A673 (cell line): ENCODE data around the gene HMCN2. TPM values are rescaled to one million over a fixed set of nuclear protein-coding genes. Genes with fewer than 3 reads are reported as not detected.
A peak's percentile ranks its signal among the peaks of the same experiment; 100 is the strongest.

Source experiments
- BruUV-seq: library from RNA; stranded (reverse); fragments of 400-500 nt; replicated peaks from 2 replicates; lab custom pipeline; 2021; lab: Mats Ljungman, UMichigan
- CTCF ChIA-PET: fragments of 300-600 bp; sonication (Branson Sonifier 250); formaldehyde crosslinking; loops from one replicate; lab custom pipeline; 2022; ENCODE audit warnings: antibody characterized with exemption; lab: Charles Lee
- POLR2A ChIA-PET: fragments of 300-600 bp; sonication (Branson Sonifier 250); formaldehyde crosslinking; loops from one replicate; lab custom pipeline; 2022; ENCODE audit warnings: antibody characterized with exemption; ENCODE audit not compliant: low non-redundant PET; lab: Charles Lee
- DNase-seq: peaks from one replicate; pipeline ENCODE4 v3.0.0-alpha.2; 2015; ENCODE audit warnings: low spot score
- H3K27ac ChIP-seq: fragments of 200-600 bp; sonication (generic); 2 replicates; pipeline ENCODE4 v1.5.1; 2016; ENCODE audit warnings: mixed run types, low read depth, mild to moderate bottlenecking, mixed read lengths, antibody characterized with exemption, low read length; ENCODE audit not compliant: poor library complexity, severe bottlenecking
- H3K27me3 ChIP-seq: fragments of 200-600 bp; sonication (generic); replicated peaks from 2 replicates; pipeline ENCODE4 v1.6.1; 2017; ENCODE audit warnings: mixed run types, low read depth, mild to moderate bottlenecking, mixed read lengths, antibody characterized with exemption, low read length; ENCODE audit not compliant: insufficient read depth, poor library complexity
- H3K36me3 ChIP-seq: fragments of 200-600 bp; sonication (generic); 2 replicates; pipeline ENCODE4 v1.6.1; 2016; ENCODE audit warnings: mixed run types, mild to moderate bottlenecking, mixed read lengths, antibody characterized with exemption, low read length; ENCODE audit not compliant: insufficient read depth, poor library complexity, severe bottlenecking
- H3K4me1 ChIP-seq: fragments of 200-600 bp; sonication (generic); 2 replicates; pipeline ENCODE4 v1.6.1; 2017; ENCODE audit warnings: mixed run types, mild to moderate bottlenecking, mixed read lengths, antibody characterized with exemption, low read length; ENCODE audit not compliant: insufficient read depth, poor library complexity, severe bottlenecking
- H3K4me3 ChIP-seq: fragments of 200-600 bp; sonication (generic); 2 replicates; pipeline ENCODE4 v1.5.1; 2016; ENCODE audit warnings: low read depth, mixed run types, mild to moderate bottlenecking, mixed read lengths, low read length; ENCODE audit not compliant: poor library complexity, severe bottlenecking
- H3K9me3 ChIP-seq: fragments of 200-600 bp; sonication (generic); 2 replicates; pipeline ENCODE4 v1.6.1; 2016; ENCODE audit warnings: mixed run types, low read depth, mild to moderate bottlenecking, mixed read lengths, antibody characterized with exemption, low read length; ENCODE audit not compliant: poor library complexity, severe bottlenecking
- CTCF ChIP-seq: fragments of 300-800, 200-600 bp; sonication (generic); conservative IDR thresholded peaks from 2 replicates; pipeline ENCODE4 v1.5.1; 2017; ENCODE audit warnings: low read depth, mild to moderate bottlenecking, antibody characterized with exemption, low read length, moderate library complexity, mixed read lengths
- EZH2 ChIP-seq: fragments of 200-600 bp; sonication (generic); IDR thresholded peaks from 2 replicates; pipeline ENCODE4 v1.6.1; 2017; ENCODE audit warnings: borderline replicate concordance, low read depth, mild to moderate bottlenecking, mixed read lengths, antibody characterized with exemption, low read length; ENCODE audit not compliant: poor library complexity, severe bottlenecking
- intact Hi-C: fragments of 100-400 bp; cut with micrococcal nuclease; formaldehyde crosslinking; loops from one replicate; pipeline ENCODE4 v1.10.0; 2022; ENCODE audit not compliant: unreplicated experiment
- total RNA-seq: library from RNA; stranded (reverse); gene quantifications from 2 replicates; pipeline ENCODE4 v1.2.3, GENCODE V29; 2021

HMCN2 gene
- total RNA-seq, 1 experiment from 2014 or later: 0.28 TPM

- Histone ChIP-seq H3K36me3 (no peaks in the 10 kb centered on the region), H3K27ac (no peak overlapping the region), H3K4me1 (no peaks in the 10 kb centered on the region), H3K27me3 (peaks cover 2% of the 10 kb centered on the region), H3K9me3 (no peaks in the 10 kb centered on the region), H3K4me3 (no peak overlapping the region)
- intact Hi-C loops: no loop called here
- TF ChIP-seq CTCF: no peak
- TF ChIP-seq EZH2: no peak
- BruUV-seq: no TSS peak
- ChIA-PET CTCF (interaction anchor here (0.5 kb wide), 1 partner anchor 27 kb away, joined by 3 read pairs; no protein-coding TSS in a partner anchor), POLR2A (no interaction called here)
- no peak for DNase-seq
Observed at GRCh38 chr9:130366072-130366471, 100.5 kb downstream of the HMCN2 start.

GRCh38 chr9:130366888-130367550, 101.5 kb downstream of the HMCN2 start:
- Histone ChIP-seq H3K9me3 (no peaks in the 10 kb centered on the region), H3K27ac (no peak overlapping the region), H3K27me3 (peaks cover 2% of the 10 kb centered on the region), H3K4me1 (no peaks in the 10 kb centered on the region), H3K4me3 (no peak overlapping the region), H3K36me3 (no peaks in the 10 kb centered on the region)
- BruUV-seq: no TSS peak
- POLR2A ChIA-PET: no interaction called here
- TF ChIP-seq EZH2 (no peak), CTCF (no peak)
- no peak for DNase-seq
- intact Hi-C loops: no loop called here
- CTCF ChIA-PET: no interaction called here

- DNase-seq: peak; percentile 29
- POLR2A ChIA-PET: no interaction called here
- Histone ChIP-seq H3K9me3 (no peaks in the 10 kb centered on the region), H3K4me3 (no peak overlapping the region), H3K36me3 (no peaks in the 10 kb centered on the region), H3K27ac (no peak overlapping the region), H3K27me3 (peaks cover 2% of the 10 kb centered on the region), H3K4me1 (no peaks in the 10 kb centered on the region)
- no TSS peak for BruUV-seq
- intact Hi-C loops: no loop called here
- CTCF ChIA-PET: no interaction called here
- TF ChIP-seq CTCF: peak; percentile 32; the same call in 1 of the 2 replicates
- no peak for TF ChIP-seq EZH2
Observed at GRCh38 chr9:130368631-130369103, 103.1 kb downstream of the HMCN2 start.
